ENCODE results near the gene ALCAM.

Gene ALCAM

DNA sequence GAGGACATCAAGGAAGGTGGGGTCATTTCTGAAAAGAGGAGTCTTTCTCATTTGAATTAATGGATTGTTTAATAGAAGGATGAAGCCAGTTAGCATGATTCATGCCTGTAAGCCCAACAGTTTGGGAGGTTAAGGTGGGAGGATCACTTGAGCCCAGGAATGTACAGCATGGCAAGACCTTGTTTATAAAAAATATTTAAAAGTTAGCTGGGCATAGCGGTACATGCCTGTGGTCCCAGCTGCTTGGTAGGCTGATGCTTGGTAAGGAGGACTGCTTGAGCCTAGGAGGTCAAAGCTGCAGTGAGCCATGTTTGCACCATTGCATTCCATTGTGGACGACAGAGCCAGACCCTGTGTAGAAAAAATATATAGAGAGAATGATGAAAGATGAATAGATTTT is 165.5 kb downstream of the ALCAM start:
- TF ChIP-seq, protein P1, sequence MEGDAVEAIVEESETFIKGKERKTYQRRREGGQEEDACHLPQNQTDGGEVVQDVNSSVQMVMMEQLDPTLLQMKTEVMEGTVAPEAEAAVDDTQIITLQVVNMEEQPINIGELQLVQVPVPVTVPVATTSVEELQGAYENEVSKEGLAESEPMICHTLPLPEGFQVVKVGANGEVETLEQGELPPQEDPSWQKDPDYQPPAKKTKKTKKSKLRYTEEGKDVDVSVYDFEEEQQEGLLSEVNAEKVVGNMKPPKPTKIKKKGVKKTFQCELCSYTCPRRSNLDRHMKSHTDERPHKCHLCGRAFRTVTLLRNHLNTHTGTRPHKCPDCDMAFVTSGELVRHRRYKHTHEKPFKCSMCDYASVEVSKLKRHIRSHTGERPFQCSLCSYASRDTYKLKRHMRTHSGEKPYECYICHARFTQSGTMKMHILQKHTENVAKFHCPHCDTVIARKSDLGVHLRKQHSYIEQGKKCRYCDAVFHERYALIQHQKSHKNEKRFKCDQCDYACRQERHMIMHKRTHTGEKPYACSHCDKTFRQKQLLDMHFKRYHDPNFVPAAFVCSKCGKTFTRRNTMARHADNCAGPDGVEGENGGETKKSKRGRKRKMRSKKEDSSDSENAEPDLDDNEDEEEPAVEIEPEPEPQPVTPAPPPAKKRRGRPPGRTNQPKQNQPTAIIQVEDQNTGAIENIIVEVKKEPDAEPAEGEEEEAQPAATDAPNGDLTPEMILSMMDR (conservative IDR thresholded peaks at IDR 0.05; ENCODE audit: low read length): no peak
- no peak overlapping the region for H3K4me3 ChIP-seq (ENCODE audit: low read length)
- DNase-seq (ENCODE audit: low read depth): no peak

DNA sequence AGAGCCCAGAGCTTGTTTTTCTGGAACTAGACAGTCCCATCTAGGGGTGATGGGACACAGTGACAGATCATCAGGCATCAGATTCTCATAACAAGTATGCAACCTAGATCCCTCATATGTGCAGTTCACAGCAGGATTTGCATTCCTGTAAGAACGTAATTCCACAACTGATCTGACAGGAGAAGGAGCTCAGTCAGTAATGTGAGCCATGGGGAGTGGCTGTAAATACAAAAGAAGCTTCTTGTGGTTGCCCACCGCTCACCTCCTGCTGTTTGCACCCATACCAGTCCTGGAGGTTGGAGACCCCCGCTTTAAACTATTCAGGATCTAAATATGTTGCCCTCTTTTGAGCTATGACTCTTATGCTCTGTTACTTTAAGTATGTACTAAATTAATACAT is 167.3 kb downstream of the ALCAM start:
- TF ChIP-seq, protein P1 (conservative IDR thresholded peaks at IDR 0.05; ENCODE audit: low read length): no peak
- no peak overlapping the region for H3K4me3 ChIP-seq (ENCODE audit: low read length)
- no peak for DNase-seq (ENCODE audit: low read depth)

DNA sequence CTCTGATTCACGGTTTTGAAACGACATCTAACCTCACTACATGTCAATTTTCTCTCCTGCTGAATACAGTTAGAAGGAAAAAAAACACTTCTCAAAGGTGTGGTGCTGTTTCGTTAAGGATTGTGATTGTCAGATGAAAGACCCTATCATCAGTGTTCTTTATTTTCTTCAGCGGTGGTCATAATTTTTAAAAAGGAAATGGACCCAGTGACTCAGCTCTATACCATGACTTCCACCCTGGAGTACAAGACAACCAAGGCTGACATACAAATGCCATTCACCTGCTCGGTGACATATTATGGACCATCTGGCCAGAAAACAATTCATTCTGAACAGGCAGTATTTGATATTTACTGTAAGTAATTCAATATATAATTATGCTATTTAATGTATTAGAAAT is 167.8 kb downstream of the ALCAM start:
- DNase-seq (ENCODE audit: low read depth): no peak
- TF ChIP-seq, protein P1 (conservative IDR thresholded peaks at IDR 0.05; ENCODE audit: low read length): no peak
- no peak overlapping the region for H3K4me3 ChIP-seq (ENCODE audit: low read length)

DNA sequence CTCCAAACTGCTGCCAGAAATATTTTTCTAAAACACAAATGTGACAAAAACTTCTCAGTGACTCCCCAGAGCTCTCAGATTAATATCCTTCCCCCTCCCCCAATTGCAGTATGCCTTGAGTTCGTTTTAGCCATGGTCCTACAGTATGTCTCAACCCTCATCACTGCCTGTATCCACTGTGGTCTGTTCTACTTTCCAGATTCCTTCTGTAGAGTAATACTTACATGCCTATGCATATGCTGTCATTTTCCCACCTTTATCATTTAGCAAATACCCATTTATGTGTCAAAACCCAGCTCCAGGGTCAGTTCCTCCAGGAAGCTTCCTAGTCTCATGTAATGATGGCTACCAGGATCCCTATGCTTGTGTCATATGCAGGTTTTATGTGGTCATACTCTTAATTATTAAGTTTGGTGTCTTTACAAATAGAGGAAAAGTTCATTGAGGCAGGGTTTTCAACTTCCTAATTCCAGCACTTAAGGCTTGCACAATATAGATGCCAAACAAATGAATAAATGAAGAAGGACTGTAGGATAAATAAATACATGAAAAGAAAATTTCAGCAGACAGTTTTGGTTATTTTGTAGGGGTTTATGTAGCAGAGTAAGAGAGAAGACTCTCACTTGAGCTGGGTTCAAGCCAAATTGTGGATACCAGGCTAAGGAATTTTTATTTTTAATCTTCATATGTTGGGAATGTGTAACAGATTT is 170.8 kb downstream of the ALCAM start:
- TF ChIP-seq, protein P1 (conservative IDR thresholded peaks at IDR 0.05; ENCODE audit: low read length): no peak
- H3K4me3 ChIP-seq (ENCODE audit: low read length): no peak overlapping the region
- peak; percentile 59 for DNase-seq (ENCODE audit: low read depth)

DNA sequence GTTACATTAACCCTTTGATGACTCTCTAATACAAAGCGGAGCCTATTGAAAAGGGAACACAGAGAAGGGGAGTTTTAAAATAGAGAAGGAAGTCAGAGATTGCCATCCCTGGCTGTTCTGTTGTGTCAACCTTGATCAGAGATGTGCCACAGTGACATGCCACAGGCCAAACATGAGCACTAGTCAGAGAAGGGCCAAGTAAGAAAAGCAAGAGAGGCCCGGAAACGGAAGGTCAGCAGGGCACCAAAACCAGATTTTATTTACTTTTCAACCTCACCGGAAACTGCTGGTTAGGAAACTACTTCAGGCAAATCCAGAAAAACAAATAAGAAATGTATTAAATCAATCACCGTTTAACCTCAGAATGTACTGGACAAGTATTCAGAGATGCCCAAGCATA is 171.8 kb downstream of the ALCAM start:
- TF ChIP-seq, protein P1 (conservative IDR thresholded peaks at IDR 0.05; ENCODE audit: low read length): no peak
- no peak overlapping the region for H3K4me3 ChIP-seq (ENCODE audit: low read length)
- DNase-seq (ENCODE audit: low read depth): no peak

DNA sequence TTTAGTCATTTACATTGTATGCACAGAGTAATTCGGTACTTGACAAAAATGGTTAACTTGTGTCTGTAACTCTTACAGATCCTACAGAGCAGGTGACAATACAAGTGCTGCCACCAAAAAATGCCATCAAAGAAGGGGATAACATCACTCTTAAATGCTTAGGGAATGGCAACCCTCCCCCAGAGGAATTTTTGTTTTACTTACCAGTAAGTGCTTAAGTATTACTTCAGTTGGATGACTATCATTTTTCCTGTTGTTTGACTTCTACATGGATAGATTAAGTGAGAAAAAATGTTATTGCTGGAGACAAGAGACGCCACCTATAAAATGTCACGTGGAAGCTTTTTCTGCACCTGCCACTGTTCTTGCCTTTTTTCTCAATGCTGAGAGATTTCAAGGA is 173.2 kb downstream of the ALCAM start:
- TF ChIP-seq, protein P1 (conservative IDR thresholded peaks at IDR 0.05; ENCODE audit: low read length): no peak
- no peak overlapping the region for H3K4me3 ChIP-seq (ENCODE audit: low read length)
- DNase-seq (ENCODE audit: low read depth): peak; percentile 14

DNA sequence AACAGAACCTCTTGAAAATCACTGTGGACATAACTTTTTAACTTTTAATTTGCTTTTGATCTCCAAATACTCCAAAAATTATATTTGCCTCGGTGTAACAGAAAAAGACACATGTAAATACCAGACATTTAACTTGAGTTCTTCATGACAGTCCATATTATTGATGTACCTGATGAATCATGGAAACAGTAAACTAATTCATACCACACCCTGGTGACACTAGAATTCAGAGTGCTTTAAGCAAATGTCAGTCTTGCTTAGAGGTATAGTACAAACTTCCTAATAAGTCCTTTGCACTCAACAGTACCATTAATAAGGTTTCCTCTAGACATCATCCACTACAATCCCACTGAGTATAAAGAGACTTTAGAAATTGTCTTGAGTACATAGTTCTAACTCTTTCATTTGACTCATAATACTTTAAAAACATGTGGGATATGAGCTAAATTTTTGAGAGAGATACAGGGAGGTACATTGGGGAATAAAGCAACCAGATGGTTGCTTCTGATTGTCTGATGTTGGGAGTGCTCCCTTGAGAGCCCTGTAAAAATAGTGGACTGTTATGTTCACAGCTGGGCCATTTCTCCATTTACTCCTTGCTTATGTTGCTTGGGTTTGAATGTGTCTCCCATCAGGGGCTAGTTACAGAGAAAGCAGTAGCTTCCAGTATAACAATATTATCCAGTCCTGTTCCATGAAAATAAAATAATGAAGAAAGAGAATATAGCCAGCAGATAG is 175.7 kb downstream of the ALCAM start:
- TF ChIP-seq, protein P1 (conservative IDR thresholded peaks at IDR 0.05; ENCODE audit: low read length): no peak
- no peak overlapping the region for H3K4me3 ChIP-seq (ENCODE audit: low read length)
- DNase-seq (ENCODE audit: low read depth): no peak
